ENCODE data around the gene CHAT. TPM values are rescaled to one million over a fixed set of nuclear protein-coding genes. Genes with fewer than 3 reads are reported as not detected.

CHAT gene
- polyA plus RNA-seq, 1 donor (not counting 4 experiments of a cell fraction or from before 2014, with no cell fraction given) = not detected

DNA sequence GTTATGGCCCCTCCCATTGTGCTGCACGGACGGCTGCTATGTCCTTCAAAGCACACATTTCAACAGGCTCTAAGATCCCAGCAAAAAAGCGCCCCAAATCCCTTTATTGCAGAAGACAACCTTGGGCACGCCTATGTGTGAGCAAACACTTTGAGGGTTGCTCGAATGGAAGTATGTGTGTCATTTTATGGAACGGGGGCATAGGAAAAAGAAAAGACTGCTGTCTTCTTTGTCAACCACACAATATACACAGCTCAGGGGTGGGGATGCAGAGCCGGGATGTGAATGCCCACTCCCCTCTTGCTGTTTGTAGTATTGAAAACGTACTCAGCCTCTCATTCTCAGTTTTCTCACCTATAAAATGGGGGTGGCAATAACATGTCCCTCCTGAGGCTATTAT lies 97.6 kb downstream of the CHAT start:
- FAIRE-seq (no peak), DNase-seq (ENCODE audit: low read depth, low spot score) (no peak)
- TF ChIP-seq, protein P1, sequence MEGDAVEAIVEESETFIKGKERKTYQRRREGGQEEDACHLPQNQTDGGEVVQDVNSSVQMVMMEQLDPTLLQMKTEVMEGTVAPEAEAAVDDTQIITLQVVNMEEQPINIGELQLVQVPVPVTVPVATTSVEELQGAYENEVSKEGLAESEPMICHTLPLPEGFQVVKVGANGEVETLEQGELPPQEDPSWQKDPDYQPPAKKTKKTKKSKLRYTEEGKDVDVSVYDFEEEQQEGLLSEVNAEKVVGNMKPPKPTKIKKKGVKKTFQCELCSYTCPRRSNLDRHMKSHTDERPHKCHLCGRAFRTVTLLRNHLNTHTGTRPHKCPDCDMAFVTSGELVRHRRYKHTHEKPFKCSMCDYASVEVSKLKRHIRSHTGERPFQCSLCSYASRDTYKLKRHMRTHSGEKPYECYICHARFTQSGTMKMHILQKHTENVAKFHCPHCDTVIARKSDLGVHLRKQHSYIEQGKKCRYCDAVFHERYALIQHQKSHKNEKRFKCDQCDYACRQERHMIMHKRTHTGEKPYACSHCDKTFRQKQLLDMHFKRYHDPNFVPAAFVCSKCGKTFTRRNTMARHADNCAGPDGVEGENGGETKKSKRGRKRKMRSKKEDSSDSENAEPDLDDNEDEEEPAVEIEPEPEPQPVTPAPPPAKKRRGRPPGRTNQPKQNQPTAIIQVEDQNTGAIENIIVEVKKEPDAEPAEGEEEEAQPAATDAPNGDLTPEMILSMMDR (optimal IDR thresholded peaks at IDR 0.05 in 1 of 3, IDR thresholded peaks at IDR 0.05 in 1 of 3, conservative IDR thresholded peaks at IDR 0.05 in 1 of 3; ENCODE audit: extremely low read depth in 1 of 3, insufficient read depth in 2 of 3, low read length in 3 of 3) = no peak
- no peak for TF ChIP-seq EZH2 (IDR thresholded peaks at IDR 0.05; ENCODE audit: low read length)
- H4K20me1 ChIP-seq (ENCODE audit: control insufficient read depth, extremely low read depth, insufficient read depth, low read length) = no peaks in the 10 kb centered on the region
- H3K79me2 ChIP-seq (ENCODE audit: control insufficient read depth, insufficient read depth, low read length) = no peaks in the 10 kb centered on the region
- dilution Hi-C loops (cut with MboI; ENCODE audit: extremely low pct_ligation_motif_present, low sequenced_read_pairs) = no loop called here
- H2AFZ ChIP-seq (ENCODE audit: control insufficient read depth, low read length) = no peak overlapping the region
- H3K36me3 ChIP-seq (ENCODE audit: control insufficient read depth in 2 of 2, extremely low read depth in 1 of 2, insufficient read depth in 2 of 2, low read length in 2 of 2) = no peaks in the 10 kb centered on the region
- H3K4me1 ChIP-seq (ENCODE audit: control insufficient read depth, extremely low read depth, insufficient read depth, low read length) = no peaks in the 10 kb centered on the region
- H3K4me2 ChIP-seq (ENCODE audit: control insufficient read depth, extremely low read depth, insufficient read depth, low read depth, low read length) = no peak overlapping the region
- H3K9me3 ChIP-seq (ENCODE audit: control insufficient read depth, low read depth, low read length) = no peaks in the 10 kb centered on the region
- H3K27ac ChIP-seq (ENCODE audit: control insufficient read depth, insufficient read depth, low read length) = no peak overlapping the region
- H3K9ac ChIP-seq (ENCODE audit: control insufficient read depth, extremely low read depth, insufficient read depth, low read length) = no peak overlapping the region
- H3K4me3 ChIP-seq (ENCODE audit: control insufficient read depth in 2 of 3, extremely low read depth in 1 of 3, insufficient read depth in 2 of 3, low read depth in 1 of 3, low read length in 3 of 3) = no peak overlapping the region
- no peaks in the 10 kb centered on the region for H3K9me1 ChIP-seq (ENCODE audit: control insufficient read depth, extremely low read depth, insufficient read depth, low read length)
- H3K27me3 ChIP-seq (ENCODE audit: control insufficient read depth, extremely low read depth, insufficient read depth, low read length) = peaks cover 27% of the 10 kb centered on the region

DNA sequence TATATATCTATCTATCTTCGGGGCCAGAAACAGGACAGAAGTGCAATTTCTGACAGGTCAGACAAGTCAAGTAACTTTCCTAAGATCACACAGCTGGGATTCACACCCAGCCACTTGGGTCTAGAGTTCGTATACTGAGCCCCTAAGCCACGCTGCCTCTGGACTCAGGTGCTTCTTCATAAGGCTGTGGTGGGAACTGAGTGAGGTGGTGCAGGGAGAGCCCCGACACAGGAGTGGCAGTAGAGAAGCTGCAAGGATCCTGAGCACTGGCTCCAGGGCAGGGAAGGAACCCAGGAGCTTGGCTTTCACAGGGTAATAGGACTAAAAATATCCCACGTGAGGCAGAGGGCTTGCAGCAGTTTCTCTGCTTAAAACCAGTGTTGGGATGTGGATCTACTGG lies 99.4 kb downstream of the CHAT start:
- H4K20me1 ChIP-seq (ENCODE audit: control insufficient read depth, extremely low read depth, insufficient read depth, low read length) = no peaks in the 10 kb centered on the region
- H3K27ac ChIP-seq (ENCODE audit: control insufficient read depth, insufficient read depth, low read length) = no peak overlapping the region
- no peak overlapping the region for H2AFZ ChIP-seq (ENCODE audit: control insufficient read depth, low read length)
- dilution Hi-C loops (cut with MboI; ENCODE audit: extremely low pct_ligation_motif_present, low sequenced_read_pairs) = no loop called here
- TF ChIP-seq, protein P1 (optimal IDR thresholded peaks at IDR 0.05 in 1 of 3, IDR thresholded peaks at IDR 0.05 in 1 of 3, conservative IDR thresholded peaks at IDR 0.05 in 1 of 3; ENCODE audit: extremely low read depth in 1 of 3, insufficient read depth in 2 of 3, low read length in 3 of 3) = no peak
- TF ChIP-seq EZH2 (IDR thresholded peaks at IDR 0.05; ENCODE audit: low read length) = no peak
- no peaks in the 10 kb centered on the region for H3K36me3 ChIP-seq (ENCODE audit: control insufficient read depth in 2 of 2, extremely low read depth in 1 of 2, insufficient read depth in 2 of 2, low read length in 2 of 2)
- H3K4me3 ChIP-seq (ENCODE audit: control insufficient read depth in 2 of 3, extremely low read depth in 1 of 3, insufficient read depth in 2 of 3, low read depth in 1 of 3, low read length in 3 of 3) = no peak overlapping the region
- no peaks in the 10 kb centered on the region for H3K4me1 ChIP-seq (ENCODE audit: control insufficient read depth, extremely low read depth, insufficient read depth, low read length)
- H3K4me2 ChIP-seq (ENCODE audit: control insufficient read depth, extremely low read depth, insufficient read depth, low read depth, low read length) = no peak overlapping the region
- FAIRE-seq = no peak
- H3K79me2 ChIP-seq (ENCODE audit: control insufficient read depth, insufficient read depth, low read length) = no peaks in the 10 kb centered on the region
- H3K27me3 ChIP-seq (ENCODE audit: control insufficient read depth, extremely low read depth, insufficient read depth, low read length) = peaks cover 24% of the 10 kb centered on the region
- H3K9me1 ChIP-seq (ENCODE audit: control insufficient read depth, extremely low read depth, insufficient read depth, low read length) = no peaks in the 10 kb centered on the region
- DNase-seq (ENCODE audit: low read depth, low spot score) = no peak
- no peak overlapping the region for H3K9ac ChIP-seq (ENCODE audit: control insufficient read depth, extremely low read depth, insufficient read depth, low read length)
- no peaks in the 10 kb centered on the region for H3K9me3 ChIP-seq (ENCODE audit: control insufficient read depth, low read depth, low read length)

Other genes with a start within 250 kb of the CHAT start
- gene DRGX, start 217.9 kb upstream of the CHAT start, polyA plus RNA-seq = not detected in 3 replicates
- gene ERCC6, start 74.9 kb upstream of the CHAT start, polyA plus RNA-seq = 27.3 to 36.8 TPM (median 31.0 TPM) in 3 replicates
- not detected in 3 replicates for gene SLC18A3, start 3.7 kb upstream of the CHAT start, polyA plus RNA-seq
- gene C10orf53, start 65.6 kb downstream of the CHAT start, polyA plus RNA-seq = not detected in 3 replicates
- gene OGDHL, start 148.3 kb downstream of the CHAT start, polyA plus RNA-seq = 0.06 to 0.31 TPM (median 0.09 TPM) in 3 replicates